ENCODE data around the gene HEXIM2. TPM values are rescaled to one million over a fixed set of nuclear protein-coding genes. Genes with fewer than 3 reads are reported as not detected.

HEXIM2 gene
- total and polyA plus RNA-seq, 2 of the 13 experiments (the other 11 are each of a cell fraction or from before 2014, with no cell fraction given): 27.1 to 32.4 TPM

- no peak for TF ChIP-seq ZNF530 (CRISPR knock-in tag; IDR thresholded peaks at IDR 0.05; ENCODE audit: low read depth)
- TF ChIP-seq TBP (CRISPR knock-in tag; IDR thresholded peaks at IDR 0.05): no peak
- TF ChIP-seq NFIB (CRISPR knock-in tag; IDR thresholded peaks at IDR 0.05; ENCODE audit: borderline replicate concordance): no peak
- TF ChIP-seq SRSF1 (optimal IDR thresholded peaks at IDR 0.05; ENCODE audit: low read depth, low read length): no peak
- TF ChIP-seq DMTF1 (CRISPR knock-in tag; IDR thresholded peaks at IDR 0.05): no peak
- no peak for TF ChIP-seq ZNF569 (CRISPR knock-in tag; IDR thresholded peaks at IDR 0.05; ENCODE audit: borderline replicate concordance)
- TF ChIP-seq, protein P1, sequence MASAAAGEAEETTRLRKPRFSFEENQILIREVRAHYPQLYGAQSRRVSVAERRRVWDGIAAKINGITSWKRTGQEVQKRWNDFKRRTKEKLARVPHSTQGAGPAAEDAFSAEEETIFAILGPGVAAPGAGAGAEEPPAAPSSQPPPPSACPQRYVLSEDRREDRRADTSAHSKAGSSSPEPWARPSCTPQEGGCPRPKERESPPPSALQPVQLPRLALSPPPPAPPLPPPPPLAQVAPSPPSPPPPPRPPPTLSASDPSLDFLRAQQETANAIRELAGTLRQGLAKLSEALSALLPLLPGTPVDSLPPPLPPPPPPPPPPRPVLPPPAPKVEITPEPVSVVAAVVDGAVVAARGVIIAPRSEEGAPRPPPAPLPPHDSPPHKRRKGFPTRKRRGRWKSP (CRISPR knock-in tag; IDR thresholded peaks at IDR 0.05): no peak
- no peak for TF ChIP-seq U2AF2 (IDR thresholded peaks at IDR 0.05; ENCODE audit: low read depth, low read length)
- TF ChIP-seq NCOA1 (CRISPR knock-in tag; IDR thresholded peaks at IDR 0.05): no peak
- no peak for TF ChIP-seq HOMEZ (CRISPR knock-in tag; IDR thresholded peaks at IDR 0.05; ENCODE audit: low read depth)
- no peak for TF ChIP-seq ZFP36L1 (CRISPR knock-in tag; IDR thresholded peaks at IDR 0.05)
- TF ChIP-seq, protein P2, sequence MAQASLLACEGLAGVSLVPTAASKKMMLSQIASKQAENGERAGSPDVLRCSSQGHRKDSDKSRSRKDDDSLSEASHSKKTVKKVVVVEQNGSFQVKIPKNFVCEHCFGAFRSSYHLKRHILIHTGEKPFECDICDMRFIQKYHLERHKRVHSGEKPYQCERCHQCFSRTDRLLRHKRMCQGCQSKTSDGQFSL (CRISPR knock-in tag; IDR thresholded peaks at IDR 0.05): no peak
- no peak for TF ChIP-seq ZFP36 (IDR thresholded peaks at IDR 0.05; ENCODE audit: borderline replicate concordance, low read depth, low read length, partially characterized antibody)
- TF ChIP-seq EHMT2 (IDR thresholded peaks at IDR 0.05; ENCODE audit: borderline replicate concordance, low read depth, low read length): no peak
- no peak for TF ChIP-seq ZFP1 (CRISPR knock-in tag; IDR thresholded peaks at IDR 0.05)
- TF ChIP-seq ZNF12 (CRISPR knock-in tag; IDR thresholded peaks at IDR 0.05): no peak
These were observed 57.4 kb downstream of the HEXIM2 start (continued) for GRCh38 chr17:45218895-45219661.
